Peyer's patch (tissue), 4 donors: Measurements from ENCODE around the gene NRTN. TPM values are rescaled to one million over a fixed set of nuclear protein-coding genes. Genes with fewer than 3 reads are reported as not detected.

Experiments used
- DNase-seq, 3 donors: peaks; one replicate each; pipeline ENCODE4 v3.0.0-alpha.2; 2017 to 2019
- H3K27ac ChIP-seq, 4 donors: fragments of 200-600 bp; sonication (generic); one replicate each; pipeline ENCODE4 v1.5.1; 2016 to 2019
- H3K27me3 ChIP-seq, 2 donors: fragments of 200-600 bp; sonication (generic); one replicate each; pipeline ENCODE4 v1.5.1; 2019
- H3K36me3 ChIP-seq, 3 donors: fragments of 200-600 bp; sonication (generic); one replicate each; pipeline ENCODE4 v1.5.1; 2016 to 2019
- H3K4me1 ChIP-seq, 4 donors: fragments of 200-600 bp; sonication (generic); one replicate each; pipeline ENCODE4 v1.5.1; 2016 to 2019
- H3K4me3 ChIP-seq, 4 donors: fragments of 200-600 bp; sonication (generic); 1 replicate in 3 of 4; 2 replicates in 1 of 4; pipeline ENCODE4 v1.5.1; 2016 to 2019; ENCODE audit warnings: mild to moderate bottlenecking in 1 of 4
- H3K9me3 ChIP-seq, 4 donors: fragments of 200-600 bp; sonication (generic); one replicate each; pipeline ENCODE4 v1.5.1; 2016 to 2019; ENCODE audit warnings: mild to moderate bottlenecking in 1 of 4
- CTCF ChIP-seq, 6 experiments: fragments of 450-650 bp in 4 of 6; fragments of 200-600 bp in 2 of 6; sonication (generic) in 1 of 6; IDR thresholded peaks; one replicate each; pipeline ENCODE4 v1.5.1; 2017 to 2019; ENCODE audit warnings: antibody characterized with exemption in 6 of 6, mild to moderate bottlenecking in 3 of 6, moderate library complexity in 1 of 6
- POLR2A ChIP-seq, 2 donors: fragments of 450-650 bp; IDR thresholded peaks; one replicate each; pipeline ENCODE4 v1.5.1; 2017; ENCODE audit warnings: antibody characterized with exemption in 2 of 2, mild to moderate bottlenecking in 2 of 2, moderate library complexity in 2 of 2
- total RNA-seq, 4 donors: library from RNA; depleted of rRNA; stranded (reverse); fragments of >200 nt; gene quantifications; one replicate each; pipeline ENCODE4 v1.1.0, GENCODE V29; 2016

Gene NRTN
- total RNA-seq, 4 donors from 2014 or later = 0.88 to 4.8 (median 3.5) TPM; not detected in 1

GRCh38 chr19:5821521-5822180 is 16.8 kb downstream of the NRTN start:
- H3K27ac ChIP-seq = no peak overlapping the region
- no peak overlapping the region for H3K4me3 ChIP-seq
- H3K9me3 ChIP-seq = no peaks in the 10 kb centered on the region
- H3K27me3 ChIP-seq = no peaks in the 10 kb centered on the region
- peaks cover 0 to 10% (median 0%) of the 10 kb centered on the region in 3 donors for H3K36me3 ChIP-seq
- DNase-seq = no peak
- H3K4me1 ChIP-seq = peaks cover 0 to 4% (median 0%) of the 10 kb centered on the region in 4 donors
- TF ChIP-seq POLR2A (IDR thresholded peaks at IDR 0.05) (no peak), CTCF (IDR thresholded peaks at IDR 0.05) (no peak)

GRCh38 chr19:5822181-5822844 is 17.4 kb downstream of the NRTN start:
- Histone ChIP-seq H3K4me3 (no peak overlapping the region), H3K27me3 (no peaks in the 10 kb centered on the region), H3K36me3 (peaks cover 0 to 10% (median 0%) of the 10 kb centered on the region in 3 donors), H3K4me1 (peaks cover 0 to 10% (median 0%) of the 10 kb centered on the region in 4 donors), H3K27ac (no peak overlapping the region), H3K9me3 (no peaks in the 10 kb centered on the region)
- no peak for DNase-seq
- TF ChIP-seq POLR2A (IDR thresholded peaks at IDR 0.05) (no peak), CTCF (IDR thresholded peaks at IDR 0.05) (no peak)

- Histone ChIP-seq H3K36me3 (peaks cover 0 to 10% (median 0%) of the 10 kb centered on the region in 3 donors), H3K9me3 (no peaks in the 10 kb centered on the region), H3K27ac (no peak overlapping the region), H3K27me3 (no peaks in the 10 kb centered on the region), H3K4me1 (peaks cover 0 to 19% (median 5%) of the 10 kb centered on the region in 4 donors), H3K4me3 (no peak overlapping the region)
- DNase-seq = no peak
- TF ChIP-seq CTCF (IDR thresholded peaks at IDR 0.05) = peak in 3 of 6 experiments; percentile 19 to 30 (median 28)
- no peak for TF ChIP-seq POLR2A (IDR thresholded peaks at IDR 0.05)
Observed at GRCh38 chr19:5823579-5824281, 18.9 kb downstream of the NRTN start.

GRCh38 chr19:5824751-5825150 is 19.9 kb downstream of the NRTN start:
- DNase-seq = no peak
- Histone ChIP-seq H3K4me1 (peaks cover 0 to 29% (median 9%) of the 10 kb centered on the region in 4 donors), H3K36me3 (peaks cover 0 to 19% (median 0%) of the 10 kb centered on the region in 3 donors), H3K9me3 (no peaks in the 10 kb centered on the region), H3K27ac (no peak overlapping the region), H3K27me3 (no peaks in the 10 kb centered on the region), H3K4me3 (no peak overlapping the region)
- TF ChIP-seq POLR2A (IDR thresholded peaks at IDR 0.05) = no peak
- TF ChIP-seq CTCF (IDR thresholded peaks at IDR 0.05) = no peak

GRCh38 chr19:5825178-5825577 is 20.3 kb downstream of the NRTN start:
- Histone ChIP-seq H3K27ac (no peak overlapping the region), H3K27me3 (no peaks in the 10 kb centered on the region), H3K9me3 (no peaks in the 10 kb centered on the region), H3K36me3 (peaks cover 0 to 23% (median 0%) of the 10 kb centered on the region in 3 donors), H3K4me3 (no peak overlapping the region), H3K4me1 (peaks cover 0 to 33% (median 9%) of the 10 kb centered on the region in 4 donors)
- no peak for DNase-seq
- TF ChIP-seq CTCF (IDR thresholded peaks at IDR 0.05) (no peak), POLR2A (IDR thresholded peaks at IDR 0.05) (no peak)
